GM18520 (cell line): ENCODE data around the gene RAC3.

Source experiments
- ATAC-seq: cut with Tn5 transposase; IDR thresholded peaks from one replicate; pipeline ENCODE4 v1.9.1; 2021; ENCODE audit not compliant: unreplicated experiment

Gene RAC3

GRCh38 chr17:82022981-82023446 is 8.5 kb upstream of the RAC3 start, which contains the start of gene LRRC45:
Gene LRRC45, plus strand, starts transcription at chr17:82023305. Its CDS starts 339 bp downstream, at chr17:82023644.
- peak; percentile 83 for ATAC-seq

GRCh38 chr17:82023447-82024241 is 7.8 kb upstream of the RAC3 start:
- ATAC-seq = no peak

GRCh38 chr17:82024859-82025258 is 6.6 kb upstream of the RAC3 start:
- no peak for ATAC-seq

GRCh38 chr17:82025401-82026107 is 5.9 kb upstream of the RAC3 start:
- ATAC-seq = no peak

GRCh38 chr17:82028246-82028645 is 3.2 kb upstream of the RAC3 start:
- ATAC-seq = no peak

GRCh38 chr17:82028966-82029365 is 2.5 kb upstream of the RAC3 start:
- ATAC-seq = no peak

GRCh38 chr17:82029391-82029790 is 2.1 kb upstream of the RAC3 start:
- no peak for ATAC-seq

- no peak for ATAC-seq
These were observed 1.4 kb upstream of the RAC3 start for GRCh38 chr17:82029990-82030469.

- ATAC-seq = no peak
These were observed 792 bp upstream of the RAC3 start for GRCh38 chr17:82030470-82031302.

- ATAC-seq = no peak
These were observed 578 bp downstream of the RAC3 start for GRCh38 chr17:82031885-82032627.

GRCh38 chr17:82033359-82034085 is 2.0 kb downstream of the RAC3 start:
- no peak for ATAC-seq

GRCh38 chr17:82034371-82035011 is 3.0 kb downstream of the RAC3 start:
- ATAC-seq = no peak

GRCh38 chr17:82035488-82035887 is 4.0 kb downstream of the RAC3 start:
- ATAC-seq = no peak

- no peak for ATAC-seq
These were observed 4.6 kb downstream of the RAC3 start for GRCh38 chr17:82035956-82036633.

- ATAC-seq = no peak
These were observed 5.2 kb downstream of the RAC3 start for GRCh38 chr17:82036634-82037091.

GRCh38 chr17:82037092-82037888 is 5.8 kb downstream of the RAC3 start, which contains the start of gene DCXR:
Gene DCXR, minus strand, starts transcription at chr17:82037697. Its CDS starts 15 bp downstream, at chr17:82037682.
- peak; percentile 70 for ATAC-seq

GRCh38 chr17:82037889-82038195 is 6.4 kb downstream of the RAC3 start:
- ATAC-seq = no peak
